NCI-H345 treated with DMSO at 0.1 percent for 48 hours (cell line): ENCODE results near the gene OBSCN.

ENCODE experiments used
- DNase-seq: peaks from one replicate; lab custom pipeline; 2025; ENCODE audit not compliant: unreplicated experiment; lab: John Stamatoyannopoulos, UW

OBSCN gene

GRCh38 chr1:228408869-228409805 is 201.3 kb downstream of the OBSCN start:
- no peak for DNase-seq

DNA sequence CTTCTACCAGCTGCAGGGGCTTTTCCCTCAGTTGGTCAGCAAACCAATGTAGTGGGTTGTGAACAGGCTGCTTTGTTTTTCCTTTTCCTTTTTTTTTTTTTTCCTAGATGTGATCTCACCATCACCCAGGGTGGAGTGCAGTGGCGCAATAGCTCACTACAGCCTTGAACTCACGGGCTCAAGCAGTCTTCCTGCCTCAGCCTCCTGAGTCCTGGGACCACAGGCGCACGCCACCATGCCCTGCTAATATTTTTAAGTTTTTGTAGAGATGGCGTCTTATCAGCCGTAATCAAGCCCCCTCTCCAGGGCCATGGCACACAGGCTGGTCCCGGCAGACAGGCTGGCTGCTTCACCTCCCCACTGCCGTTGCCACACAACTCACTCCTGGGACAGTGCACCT is 202.2 kb downstream of the OBSCN start:
- DNase-seq, result no peak

DNA sequence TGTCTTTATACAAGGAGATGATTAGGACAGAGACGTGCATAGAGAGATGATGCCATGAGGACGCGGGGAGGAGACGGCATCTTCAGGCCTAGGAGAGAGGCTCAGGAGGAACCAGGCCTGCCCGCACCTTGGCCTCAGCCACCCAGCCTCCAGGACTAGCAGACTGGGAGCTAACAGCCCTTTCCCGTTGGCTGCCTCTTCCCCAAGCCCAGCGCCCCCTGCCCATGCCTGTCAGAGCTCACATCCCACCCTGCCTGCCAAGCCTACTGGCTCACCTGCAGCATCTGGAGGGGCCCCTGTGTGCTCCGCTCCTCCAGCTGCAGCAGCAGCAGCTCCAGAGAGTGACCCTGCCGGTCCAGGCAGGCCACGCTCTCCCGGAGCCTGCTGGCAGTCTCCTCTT is 202.8 kb downstream of the OBSCN start:
- DNase-seq, result no peak

GRCh38 chr1:228411121-228411520 is 203.3 kb downstream of the OBSCN start:
- no peak for DNase-seq

DNA sequence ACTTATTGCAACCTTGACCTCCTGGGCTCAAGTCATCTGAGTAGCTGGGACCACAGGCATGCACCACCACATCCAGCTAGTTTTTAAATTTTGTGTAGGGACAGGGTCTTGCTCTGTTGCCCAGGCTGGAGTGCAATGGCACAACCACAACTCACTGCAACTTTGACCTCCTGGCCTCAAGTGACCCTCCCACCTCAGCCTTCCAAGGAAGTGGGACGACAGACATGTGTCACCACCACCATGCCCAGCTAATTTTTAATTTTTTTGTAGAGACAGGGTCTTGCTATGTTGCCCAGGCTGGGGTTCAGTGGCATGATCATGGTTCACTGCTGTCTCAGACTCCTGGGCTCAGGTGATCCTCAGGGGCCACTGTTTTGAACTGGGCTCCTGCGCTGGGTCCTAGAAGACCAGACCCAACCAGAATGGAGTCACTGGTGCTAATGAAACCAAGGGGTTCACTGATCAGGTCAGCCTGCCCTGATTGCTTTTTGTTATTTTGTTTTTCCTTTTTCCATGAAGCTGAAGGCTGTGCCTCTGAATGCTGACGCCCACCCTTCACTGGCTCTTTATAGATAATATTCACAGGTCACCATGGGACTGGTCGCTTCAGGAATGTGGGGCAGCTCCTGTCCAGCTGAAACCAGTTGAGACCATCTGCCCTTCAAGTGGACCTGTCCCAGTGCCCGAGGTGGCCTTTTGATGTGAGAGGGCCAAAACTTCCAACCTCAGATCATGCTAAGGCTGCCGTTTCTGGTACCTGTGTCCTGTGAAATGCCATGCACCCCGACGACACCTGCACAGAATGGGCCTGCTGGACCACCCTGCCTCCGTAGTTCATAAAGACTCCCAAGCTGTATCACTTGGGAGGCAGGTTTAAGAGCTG is 203.9 kb downstream of the OBSCN start:
- no peak for DNase-seq

GRCh38 chr1:228413241-228414010 is 205.6 kb downstream of the OBSCN start:
- DNase-seq, result no peak

DNA sequence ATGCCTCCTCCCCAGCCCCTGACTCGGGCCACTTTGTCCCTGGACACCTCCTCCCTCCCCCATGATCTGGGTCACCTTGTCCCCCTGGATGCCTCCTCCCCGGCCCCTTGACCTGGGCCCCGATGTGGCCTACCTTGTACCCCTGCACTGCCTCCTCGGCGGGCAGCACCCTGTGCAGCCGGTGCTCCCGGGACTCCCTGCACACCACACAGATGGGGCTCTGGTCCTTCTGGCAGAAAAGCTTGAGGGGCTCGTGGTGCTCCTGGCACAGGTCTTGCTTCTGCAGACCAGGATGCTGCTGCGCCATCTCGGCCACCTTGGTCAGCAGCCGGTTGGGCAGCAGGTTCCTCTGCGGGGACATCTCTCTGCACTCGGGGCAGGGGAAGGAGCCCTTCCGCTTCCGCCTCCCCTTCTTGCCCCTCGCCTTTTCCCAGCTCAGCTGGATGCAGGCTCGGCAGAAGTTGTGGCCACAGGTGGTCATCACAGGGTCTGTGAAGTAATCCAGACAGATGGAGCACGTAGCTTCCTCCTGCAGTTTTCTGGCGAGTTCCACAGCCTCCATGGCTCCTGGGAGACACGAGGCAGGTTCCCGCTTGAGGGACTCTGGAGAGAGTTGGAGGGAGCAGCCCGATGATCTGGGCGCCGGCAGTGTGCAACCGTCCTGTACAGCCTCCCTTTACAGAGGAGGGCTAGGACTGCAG is 206.8 kb downstream of the OBSCN start:
- no peak for DNase-seq

DNA sequence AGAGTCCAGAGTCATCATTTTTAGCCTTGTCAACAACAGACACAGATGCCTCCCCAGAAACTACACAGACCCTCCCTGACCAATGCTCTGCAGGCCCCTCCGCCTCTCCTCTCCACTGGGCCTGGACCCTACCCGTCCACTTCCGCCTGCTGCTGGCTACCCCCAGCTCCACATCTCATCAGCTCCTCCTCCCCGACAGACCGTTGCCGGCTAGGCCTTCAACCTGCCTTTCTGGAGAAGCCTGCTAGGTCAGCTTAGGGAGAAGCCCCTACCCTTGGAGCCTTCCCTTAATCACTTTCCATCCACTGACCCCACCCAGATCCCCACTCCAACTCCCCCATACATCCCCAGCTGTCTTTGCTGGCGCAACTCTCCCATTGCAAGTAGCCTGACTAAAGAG is 207.4 kb downstream of the OBSCN start:
- DNase-seq, result no peak

- no peak for DNase-seq
Observed at GRCh38 chr1:228415853-228416216, 208.0 kb downstream of the OBSCN start.

DNA sequence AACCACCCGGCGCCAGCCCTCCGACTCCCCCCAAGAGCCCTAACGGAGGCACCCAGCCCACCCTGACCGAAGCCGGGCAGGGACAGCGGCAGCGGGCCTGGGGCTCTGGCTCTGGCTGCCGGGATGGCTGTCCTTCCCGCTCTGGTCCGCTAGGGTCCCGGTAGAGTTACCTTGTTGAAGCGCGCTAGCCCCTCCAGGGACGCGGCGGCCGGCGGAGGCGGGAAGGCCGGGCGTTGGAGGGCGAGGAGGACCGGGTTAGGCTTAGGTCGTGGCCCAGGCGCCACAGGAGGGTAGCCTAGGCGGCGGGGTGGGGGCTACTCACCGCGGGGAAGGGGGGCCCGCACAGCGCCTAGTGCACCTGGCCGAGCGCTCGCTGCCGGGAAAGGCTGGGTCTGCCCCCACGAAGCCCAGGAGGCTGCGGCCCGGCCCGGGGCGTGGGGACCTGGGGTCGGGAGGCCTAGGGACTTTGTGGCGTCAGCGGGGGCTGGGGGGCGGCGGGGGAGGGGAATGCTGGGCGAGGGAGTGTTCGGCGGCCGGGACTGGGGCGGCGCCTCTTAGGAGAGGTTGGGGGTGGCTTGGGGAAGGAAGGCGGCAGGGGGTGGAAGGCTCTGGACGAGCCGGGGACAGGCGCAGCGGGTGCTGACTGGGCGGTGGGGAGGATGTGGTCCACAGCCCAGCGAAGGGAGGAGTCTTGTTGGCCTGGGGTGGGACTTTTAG is 208.5 kb downstream of the OBSCN start, which contains the start of gene TRIM17:
TSS of gene TRIM17 (minus strand) at position 645 of the 717 bp plus-strand sequence. CDS start 1,789 bp downstream, outside the sequence.
- DNase-seq, result no peak

- no peak for DNase-seq
Observed at GRCh38 chr1:228417061-228417460, 209.2 kb downstream of the OBSCN start.

DNA sequence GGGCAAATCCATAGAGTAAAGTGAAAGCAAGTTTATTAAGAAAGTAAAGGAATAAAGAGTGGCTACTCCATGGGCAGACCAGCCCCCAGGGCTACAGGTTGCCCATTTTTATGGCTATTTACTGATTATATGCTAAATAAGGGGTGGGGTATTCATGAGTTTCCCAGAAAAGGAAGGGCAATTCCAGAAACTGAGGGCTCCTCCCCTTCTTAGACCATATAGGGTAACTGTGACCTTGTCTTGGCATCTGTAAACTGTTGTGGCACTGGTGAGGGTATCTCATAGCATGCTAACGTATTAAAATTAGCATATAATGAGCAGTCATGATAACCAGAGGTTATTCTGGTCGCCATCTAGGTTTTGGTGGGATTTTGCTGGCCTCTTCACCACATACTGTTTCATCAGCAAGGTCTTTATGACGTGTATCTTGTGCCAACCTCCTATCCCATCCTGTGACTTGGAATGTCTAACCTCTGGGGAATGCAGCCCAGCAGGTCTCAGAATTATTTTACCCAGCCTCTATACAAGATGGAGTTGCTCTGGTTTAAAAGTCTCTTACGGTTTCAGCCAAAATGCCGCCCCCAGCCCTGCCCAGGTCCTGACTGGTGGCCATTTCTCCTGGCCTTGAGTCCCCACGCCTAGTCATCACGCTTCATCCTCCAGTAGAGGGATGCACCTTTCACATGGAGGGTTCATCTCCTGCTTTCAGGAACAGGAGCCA is 209.8 kb downstream of the OBSCN start:
- DNase-seq, result no peak

DNA sequence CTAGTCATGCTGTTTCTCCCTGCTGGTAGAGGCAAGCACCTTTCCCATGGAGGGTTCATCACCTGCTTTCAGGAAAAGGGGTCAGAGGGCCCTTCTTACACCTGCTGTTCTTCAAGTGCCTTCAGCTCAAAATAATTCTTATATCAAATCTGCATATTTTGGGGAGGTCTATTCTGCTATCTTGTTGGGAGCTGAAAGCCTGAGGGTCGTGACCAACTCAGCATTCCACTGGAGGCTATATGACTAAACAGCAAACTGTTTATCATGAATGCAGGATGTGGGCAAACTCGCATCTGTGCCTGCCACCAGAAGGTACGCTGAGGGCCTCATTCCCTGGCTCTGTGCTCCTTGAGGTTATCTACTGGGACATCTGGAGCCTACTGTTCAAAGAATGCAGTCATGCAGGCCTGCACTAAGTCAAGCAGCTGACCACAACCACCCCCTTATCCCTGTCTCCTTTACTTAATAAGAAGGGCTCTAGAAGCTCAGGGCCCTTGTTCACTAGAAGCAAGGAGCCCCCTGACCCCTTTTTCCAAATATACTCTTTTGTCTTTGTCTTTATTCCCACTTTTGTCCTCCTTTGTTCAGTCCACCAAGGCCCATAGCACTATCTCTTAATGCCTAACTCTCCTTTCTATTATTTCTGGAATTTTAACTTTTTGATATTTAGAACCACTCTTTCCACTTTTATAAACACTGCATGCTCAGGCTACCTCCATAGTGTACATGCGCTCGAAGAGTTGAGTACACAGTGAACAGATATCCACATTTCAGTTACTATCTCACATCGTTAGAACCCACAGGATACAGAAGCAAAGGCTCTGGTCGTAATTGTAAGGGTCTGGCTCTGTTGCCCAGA is 213.4 kb downstream of the OBSCN start:
- DNase-seq, result no peak

- DNase-seq, result no peak
Observed at GRCh38 chr1:228423404-228424053, 215.7 kb downstream of the OBSCN start.

DNA sequence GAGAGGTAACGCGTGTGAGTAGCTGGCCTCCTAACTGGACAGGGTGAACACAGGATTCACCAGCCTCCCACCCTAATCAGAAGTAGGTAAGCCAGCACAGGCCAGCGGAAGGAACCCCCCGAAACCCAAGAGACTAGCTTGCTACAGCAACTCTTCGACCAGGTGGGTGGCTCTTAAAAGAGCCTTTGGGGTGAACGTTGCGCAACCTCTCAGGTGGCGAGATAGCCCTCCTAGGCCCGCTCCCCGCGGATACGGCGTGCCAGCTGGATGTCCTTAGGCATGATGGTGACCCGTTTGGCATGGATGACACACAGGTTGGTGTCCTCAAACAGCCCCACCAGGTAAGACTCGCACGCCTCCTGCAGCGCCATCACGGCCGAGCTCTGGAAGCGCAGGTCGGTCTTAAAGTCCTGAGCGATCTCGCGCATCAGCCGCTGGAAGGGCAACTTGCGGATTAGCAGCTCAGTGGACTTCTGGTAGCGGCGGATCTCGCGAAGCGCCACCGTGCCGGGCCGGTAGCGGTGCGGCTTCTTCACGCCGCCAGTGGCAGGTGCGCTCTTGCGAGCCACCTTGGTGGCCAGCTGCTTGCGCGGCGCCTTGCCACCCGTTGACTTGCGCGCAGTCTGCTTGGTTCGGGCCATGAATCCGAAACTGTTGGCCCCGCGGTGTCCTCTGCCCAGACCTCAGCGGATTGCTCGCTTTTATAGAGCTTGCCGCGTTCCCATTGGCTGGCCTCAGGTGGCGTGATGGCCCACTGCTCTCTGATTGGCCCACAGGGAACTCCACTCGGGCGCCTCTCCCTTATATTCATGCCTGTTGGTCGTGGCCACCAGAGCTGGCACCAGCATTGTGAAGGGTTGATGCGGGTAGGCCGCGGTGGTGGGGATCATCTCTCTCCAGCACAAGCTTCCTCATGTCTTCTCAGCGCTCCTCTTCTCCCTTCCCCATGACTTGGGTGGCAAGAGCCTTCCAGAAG is 217.1 kb downstream of the OBSCN start:
- DNase-seq, result no peak

GRCh38 chr1:228426518-228427175 is 218.8 kb downstream of the OBSCN start:
- no peak for DNase-seq
